ENCODE data around the gene MGAT3.

The MGAT3 gene

GRCh38 chr22:39453765-39454378 is 2.9 kb upstream of the MGAT3 start:
- peaks cover 0 to 55% of the 10 kb centered on the region in 2 donors for H3K27me3 ChIP-seq
- H3K4me1 ChIP-seq = peaks cover 0 to 19% (median 12%) of the 10 kb centered on the region in 4 donors
- intact Hi-C loops (cut with DNase I; ENCODE audit: low total_unique reads) = no loop called here
- no peaks in the 10 kb centered on the region for H3K9me3 ChIP-seq
- no peak for DNase-seq
- no peaks in the 10 kb centered on the region for H3K36me3 ChIP-seq
- no peak for TF ChIP-seq CTCF (IDR thresholded peaks at IDR 0.05)
- no peak overlapping the region for H3K4me3 ChIP-seq
- no peak overlapping the region for H3K27ac ChIP-seq

- TF ChIP-seq CTCF (IDR thresholded peaks at IDR 0.05) = no peak
- no peak overlapping the region for H3K27ac ChIP-seq
- H3K36me3 ChIP-seq = no peaks in the 10 kb centered on the region
- intact Hi-C loops (cut with DNase I; ENCODE audit: low total_unique reads) = no loop called here
- H3K9me3 ChIP-seq = no peaks in the 10 kb centered on the region
- H3K4me3 ChIP-seq = no peak overlapping the region
- H3K4me1 ChIP-seq = peaks cover 0 to 19% (median 12%) of the 10 kb centered on the region in 4 donors
- H3K27me3 ChIP-seq = peaks cover 0 to 56% of the 10 kb centered on the region in 2 donors
- DNase-seq = no peak
These were observed 2.4 kb upstream of the MGAT3 start for GRCh38 chr22:39454385-39454871.

GRCh38 chr22:39457198-39457555 is 365 bp downstream of the MGAT3 start:
- TF ChIP-seq CTCF (IDR thresholded peaks at IDR 0.05) = no peak
- peak overlapping the region; percentile 28 to 49 for H3K4me3 ChIP-seq
- H3K4me1 ChIP-seq = peaks cover 0 to 19% (median 12%) of the 10 kb centered on the region in 4 donors
- no peaks in the 10 kb centered on the region for H3K9me3 ChIP-seq
- no peaks in the 10 kb centered on the region for H3K36me3 ChIP-seq
- intact Hi-C loops (cut with DNase I; ENCODE audit: low total_unique reads) = no loop called here
- no peak overlapping the region for H3K27ac ChIP-seq
- no peak for DNase-seq
- H3K27me3 ChIP-seq = peaks cover 0 to 56% of the 10 kb centered on the region in 2 donors

GRCh38 chr22:39457556-39458443 is 988 bp downstream of the MGAT3 start:
- no peaks in the 10 kb centered on the region for H3K36me3 ChIP-seq
- H3K9me3 ChIP-seq = no peaks in the 10 kb centered on the region
- H3K27ac ChIP-seq = no peak overlapping the region
- no peak for DNase-seq
- peaks cover 0 to 19% (median 12%) of the 10 kb centered on the region in 4 donors for H3K4me1 ChIP-seq
- no peak for TF ChIP-seq CTCF (IDR thresholded peaks at IDR 0.05)
- intact Hi-C loops (cut with DNase I; ENCODE audit: low total_unique reads) = no loop called here
- H3K27me3 ChIP-seq = peaks cover 0 to 56% of the 10 kb centered on the region in 2 donors
- H3K4me3 ChIP-seq = peak overlapping the region; percentile 28 to 49

GRCh38 chr22:39458444-39459083 is 1.8 kb downstream of the MGAT3 start:
- Histone ChIP-seq H3K4me1 (peaks cover 0 to 19% (median 12%) of the 10 kb centered on the region in 4 donors), H3K27me3 (peaks cover 0 to 56% of the 10 kb centered on the region in 2 donors), H3K9me3 (no peaks in the 10 kb centered on the region), H3K36me3 (no peaks in the 10 kb centered on the region), H3K27ac (no peak overlapping the region), H3K4me3 (peak overlapping the region in 1 of 2 donors; percentile 28)
- intact Hi-C loops (cut with DNase I; ENCODE audit: low total_unique reads) = no loop called here
- no peak for DNase-seq
- no peak for TF ChIP-seq CTCF (IDR thresholded peaks at IDR 0.05)

Measured in tibial artery (tissue), 4 donors.